GM23338 (cell line): Measurements from ENCODE around the gene KCNMA1. TPM values are rescaled to one million over a fixed set of nuclear protein-coding genes. Genes with fewer than 3 reads are reported as not detected.

Experiments
- ATAC-seq: fragments of 200-7000 bp; cut with Tn5 transposase; 3 replicates; pipeline ENCODE4 v1.9.1; 2020
- DNase-seq: peaks from one replicate; pipeline ENCODE4 v3.0.0-alpha.2; 2015; ENCODE audit warnings: low spot score
- H2AFZ ChIP-seq: fragments of 200-600 bp; sonication (generic); 2 replicates; pipeline ENCODE4 v1.8.0; 2016; ENCODE audit warnings: antibody characterized with exemption, mild to moderate bottlenecking, moderate library complexity
- H3F3A ChIP-seq: fragments of 200-600 bp; sonication (generic); replicated peaks from 2 replicates; pipeline ENCODE4 v1.8.0; 2017; ENCODE audit warnings: antibody characterized with exemption, mixed run types, low read depth
- H3K27ac ChIP-seq: fragments of 200-600 bp; sonication (generic); 2 replicates; pipeline ENCODE4 v1.6.1; 2016; ENCODE audit warnings: low read depth
- H3K27me3 ChIP-seq: fragments of 200-600 bp; sonication (generic); 2 replicates; pipeline ENCODE4 v1.8.0; 2016; ENCODE audit warnings: mild to moderate bottlenecking, mixed run types, moderate library complexity; ENCODE audit not compliant: insufficient read depth
- H3K36me3 ChIP-seq: fragments of 200-600 bp; sonication (generic); 2 replicates; pipeline ENCODE4 v1.8.0; 2016; ENCODE audit warnings: mild to moderate bottlenecking; ENCODE audit not compliant: insufficient read depth
- H3K4me1 ChIP-seq: fragments of 200-600 bp; sonication (generic); 2 replicates; pipeline ENCODE4 v1.8.0; 2016; ENCODE audit warnings: mild to moderate bottlenecking, moderate library complexity; ENCODE audit not compliant: insufficient read depth
- H3K4me2 ChIP-seq: fragments of 200-600 bp; sonication (generic); 2 replicates; pipeline ENCODE4 v1.7.1; 2017; ENCODE audit warnings: mixed run types
- H3K4me3 ChIP-seq: fragments of 200-600 bp; sonication (generic); 2 replicates; pipeline ENCODE4 v1.6.1; 2016; ENCODE audit warnings: mixed run types
- H3K79me2 ChIP-seq: fragments of 200-600 bp; sonication (generic); replicated peaks from 2 replicates; pipeline ENCODE4 v1.8.0; 2017; ENCODE audit warnings: mild to moderate bottlenecking; ENCODE audit not compliant: insufficient read depth
- H3K9me2 ChIP-seq: fragments of 200-600 bp; sonication (generic); 2 replicates; pipeline ENCODE4 v1.8.0; 2017; ENCODE audit not compliant: insufficient read depth
- H4K20me1 ChIP-seq: fragments of 200-600 bp; sonication (generic); replicated peaks from 2 replicates; pipeline ENCODE4 v1.8.0; 2017; ENCODE audit warnings: mild to moderate bottlenecking; ENCODE audit not compliant: insufficient read depth
- H3K27ac Mint-ChIP-seq: 2 replicates; pipeline ENCODE4 v1.8.0; 2020; ENCODE audit warnings: inconsistent platforms, mild to moderate bottlenecking, moderate library complexity, mixed read lengths
- H3K27me3 Mint-ChIP-seq: 3 replicates; pipeline ENCODE4 v1.8.0; 2022; ENCODE audit warnings: low read depth, mild to moderate bottlenecking, moderate library complexity, mixed read lengths, inconsistent platforms; ENCODE audit not compliant: insufficient read depth, poor library complexity
- H3K36me3 Mint-ChIP-seq: 3 replicates; pipeline ENCODE4 v1.8.0; 2021; ENCODE audit warnings: low read depth, mild to moderate bottlenecking, inconsistent platforms, moderate library complexity, mixed read lengths
- H3K4me1 Mint-ChIP-seq: 3 replicates; pipeline ENCODE4 v1.8.0; 2020; ENCODE audit warnings: mild to moderate bottlenecking, inconsistent platforms, mixed read lengths
- H3K4me3 Mint-ChIP-seq: 3 replicates; pipeline ENCODE4 v1.8.0; 2021; ENCODE audit warnings: moderate library complexity, mild to moderate bottlenecking, inconsistent platforms, mixed read lengths
- H3K9me3 Mint-ChIP-seq: 3 replicates; pipeline ENCODE4 v1.8.0; 2020; ENCODE audit warnings: moderate library complexity, mild to moderate bottlenecking, inconsistent platforms, mixed read lengths
- CREB1 ChIP-seq: fragments of 250-450 bp; sonication (Bioruptor Pico); IDR thresholded peaks from 2 replicates; pipeline ENCODE4 v1.5.0; 2020; ENCODE audit warnings: low read depth, mild to moderate bottlenecking, moderate library complexity
- EZH2 ChIP-seq: fragments of 200-600 bp; sonication (generic); IDR thresholded peaks from one replicate; pipeline ENCODE4 v1.8.0; 2017; ENCODE audit warnings: antibody characterized with exemption, mild to moderate bottlenecking, low read depth; ENCODE audit not compliant: unreplicated experiment
- JUNB ChIP-seq: IDR thresholded peaks from one replicate; pipeline ENCODE4 v1.6.1; 2016; ENCODE audit warnings: antibody characterized with exemption; ENCODE audit not compliant: unreplicated experiment
- ZNF331 ChIP-seq: fragments of 250-450 bp; sonication (Bioruptor Pico); IDR thresholded peaks from 2 replicates; pipeline ENCODE4 v1.5.0; 2020; ENCODE audit warnings: low read depth, mild to moderate bottlenecking, moderate library complexity
- ZNF462 ChIP-seq: fragments of 250-450 bp; sonication (Bioruptor Pico); IDR thresholded peaks from 2 replicates; pipeline ENCODE4 v1.5.0; 2020; ENCODE audit warnings: mild to moderate bottlenecking, moderate library complexity
- polyA plus RNA-seq: library from polyadenylated mRNA; unstranded; fragments of >200 nt; fragmentation: Nextera tagmentation; extraction: Ambion mirVana; gene quantifications from 2 replicates; pipeline ENCODE4 v1.2.1, GENCODE V29; 2016
- total RNA-seq: library from RNA; depleted of rRNA; stranded (reverse); fragments of >200 nt; shearing (Covaris generic); gene quantifications from 2 replicates; pipeline ENCODE4 v1.2.3, GENCODE V29; 2014
- TF ChIP-seq, protein P1 (sequence below): IDR thresholded peaks from 2 replicates; pipeline ENCODE4 v1.6.1; 2016; ENCODE audit warnings: antibody characterized with exemption
- TF ChIP-seq, protein P2 (sequence below): IDR thresholded peaks from one replicate; pipeline ENCODE4 v1.6.1; 2018; ENCODE audit warnings: antibody characterized with exemption; ENCODE audit not compliant: unreplicated experiment

Gene KCNMA1
- total and polyA plus RNA-seq, 2 experiments from 2014 or later, result 8.2 to 9.0 TPM

GRCh38 chr10:76970711-76971519 lies 666.7 kb downstream of the KCNMA1 start:
- Mint-ChIP-seq H3K27ac (no peak overlapping the region), H3K4me3 (no peak overlapping the region), H3K36me3 (no peaks in the 10 kb centered on the region), H3K4me1 (peaks cover 10% of the 10 kb centered on the region; the same call in 2 of the 3 replicates), H3K9me3 (no peaks in the 10 kb centered on the region; the same call in 2 of the 3 replicates), H3K27me3 (peaks cover 3% of the 10 kb centered on the region)
- TF ChIP-seq CREB1 (CRISPR knock-in tag) (no peak), JUNB (no peak), EZH2 (no peak), ZNF331 (CRISPR knock-in tag) (no peak), ZNF462 (no peak)
- TF ChIP-seq, protein P1, sequence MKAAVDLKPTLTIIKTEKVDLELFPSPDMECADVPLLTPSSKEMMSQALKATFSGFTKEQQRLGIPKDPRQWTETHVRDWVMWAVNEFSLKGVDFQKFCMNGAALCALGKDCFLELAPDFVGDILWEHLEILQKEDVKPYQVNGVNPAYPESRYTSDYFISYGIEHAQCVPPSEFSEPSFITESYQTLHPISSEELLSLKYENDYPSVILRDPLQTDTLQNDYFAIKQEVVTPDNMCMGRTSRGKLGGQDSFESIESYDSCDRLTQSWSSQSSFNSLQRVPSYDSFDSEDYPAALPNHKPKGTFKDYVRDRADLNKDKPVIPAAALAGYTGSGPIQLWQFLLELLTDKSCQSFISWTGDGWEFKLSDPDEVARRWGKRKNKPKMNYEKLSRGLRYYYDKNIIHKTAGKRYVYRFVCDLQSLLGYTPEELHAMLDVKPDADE, result no peak
- TF ChIP-seq, protein P2, sequence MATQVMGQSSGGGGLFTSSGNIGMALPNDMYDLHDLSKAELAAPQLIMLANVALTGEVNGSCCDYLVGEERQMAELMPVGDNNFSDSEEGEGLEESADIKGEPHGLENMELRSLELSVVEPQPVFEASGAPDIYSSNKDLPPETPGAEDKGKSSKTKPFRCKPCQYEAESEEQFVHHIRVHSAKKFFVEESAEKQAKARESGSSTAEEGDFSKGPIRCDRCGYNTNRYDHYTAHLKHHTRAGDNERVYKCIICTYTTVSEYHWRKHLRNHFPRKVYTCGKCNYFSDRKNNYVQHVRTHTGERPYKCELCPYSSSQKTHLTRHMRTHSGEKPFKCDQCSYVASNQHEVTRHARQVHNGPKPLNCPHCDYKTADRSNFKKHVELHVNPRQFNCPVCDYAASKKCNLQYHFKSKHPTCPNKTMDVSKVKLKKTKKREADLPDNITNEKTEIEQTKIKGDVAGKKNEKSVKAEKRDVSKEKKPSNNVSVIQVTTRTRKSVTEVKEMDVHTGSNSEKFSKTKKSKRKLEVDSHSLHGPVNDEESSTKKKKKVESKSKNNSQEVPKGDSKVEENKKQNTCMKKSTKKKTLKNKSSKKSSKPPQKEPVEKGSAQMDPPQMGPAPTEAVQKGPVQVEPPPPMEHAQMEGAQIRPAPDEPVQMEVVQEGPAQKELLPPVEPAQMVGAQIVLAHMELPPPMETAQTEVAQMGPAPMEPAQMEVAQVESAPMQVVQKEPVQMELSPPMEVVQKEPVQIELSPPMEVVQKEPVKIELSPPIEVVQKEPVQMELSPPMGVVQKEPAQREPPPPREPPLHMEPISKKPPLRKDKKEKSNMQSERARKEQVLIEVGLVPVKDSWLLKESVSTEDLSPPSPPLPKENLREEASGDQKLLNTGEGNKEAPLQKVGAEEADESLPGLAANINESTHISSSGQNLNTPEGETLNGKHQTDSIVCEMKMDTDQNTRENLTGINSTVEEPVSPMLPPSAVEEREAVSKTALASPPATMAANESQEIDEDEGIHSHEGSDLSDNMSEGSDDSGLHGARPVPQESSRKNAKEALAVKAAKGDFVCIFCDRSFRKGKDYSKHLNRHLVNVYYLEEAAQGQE, result no peak
- Histone ChIP-seq H3K4me2 (no peak overlapping the region), H2AFZ (no peak overlapping the region), H3K27ac (no peak overlapping the region), H3K36me3 (no peaks in the 10 kb centered on the region), H3K79me2 (no peaks in the 10 kb centered on the region), H3F3A (no peaks in the 10 kb centered on the region), H3K9me2 (no peaks in the 10 kb centered on the region), H4K20me1 (no peaks in the 10 kb centered on the region), H3K27me3 (no peaks in the 10 kb centered on the region), H3K4me3 (no peak overlapping the region), H3K4me1 (peaks cover 10% of the 10 kb centered on the region)
- ATAC-seq, result no peak
- DNase-seq, result no peak
